NCI-H1092 (cell line): ENCODE measurements around the gene HBD.

ENCODE experiments used
- DNase-seq: peaks from one replicate; lab custom pipeline; 2025; lab: John Stamatoyannopoulos, UW

The HBD gene

DNA sequence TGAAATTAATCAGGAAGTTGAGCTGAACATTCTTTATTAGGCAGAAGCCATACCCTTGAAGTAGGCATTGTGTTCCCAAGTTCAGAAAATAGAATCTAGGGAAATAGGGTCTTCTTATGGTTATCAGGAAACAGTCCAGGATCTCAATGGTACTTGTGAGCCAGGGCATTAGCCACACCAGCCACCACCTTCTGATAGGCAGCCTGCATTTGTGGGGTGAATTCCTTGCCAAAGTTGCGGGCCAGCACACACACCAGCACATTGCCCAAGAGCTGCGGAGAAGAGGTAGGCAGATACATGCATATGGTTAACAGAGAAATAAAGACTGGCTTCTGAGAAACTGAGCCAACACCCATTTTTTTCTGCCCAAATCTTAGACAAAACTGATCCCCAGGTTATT is 1.5 kb downstream of the HBD start:
- no peak for DNase-seq

DNA sequence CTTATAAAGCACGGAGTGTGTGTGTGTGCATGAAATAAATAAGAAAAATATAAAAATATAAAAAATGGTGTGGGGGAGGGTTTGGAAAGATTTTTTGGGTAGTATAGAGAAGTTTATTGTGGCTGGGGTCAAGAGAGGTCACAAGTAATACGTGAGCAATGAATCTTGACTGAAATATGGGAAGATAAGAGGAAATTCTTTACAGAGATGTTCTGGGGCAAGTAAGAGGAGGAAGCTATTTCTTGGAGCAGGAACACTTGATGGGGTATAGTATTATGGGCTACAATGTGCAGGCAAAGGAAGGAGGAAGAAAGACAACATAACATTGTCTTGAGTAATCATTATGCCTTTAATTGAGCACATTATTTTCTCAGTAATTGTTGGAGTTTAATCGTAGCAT is 2.1 kb downstream of the HBD start:
- DNase-seq: no peak

GRCh38 chr11:5231111-5231510 is 3.2 kb downstream of the HBD start:
- no peak for DNase-seq

DNA sequence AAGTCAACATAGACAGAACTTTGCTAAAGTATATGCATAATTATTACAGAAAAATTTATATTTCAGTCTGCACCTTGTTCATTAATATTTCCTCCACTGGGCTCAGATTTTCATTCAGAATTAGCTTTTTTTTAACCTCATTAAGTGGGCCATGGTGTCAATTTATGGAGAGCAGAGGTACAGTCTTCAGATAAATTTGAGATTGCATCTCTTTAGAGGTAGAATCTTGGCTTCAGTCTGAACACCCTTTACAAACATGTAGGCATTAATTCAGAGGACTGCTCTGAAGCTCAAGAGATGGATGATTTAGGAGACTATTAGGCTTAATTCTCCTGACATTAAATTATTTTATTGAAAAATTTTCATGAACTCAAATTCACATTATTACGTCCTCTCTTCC is 4.0 kb downstream of the HBD start:
- no peak for DNase-seq

- no peak for DNase-seq
These were observed 4.5 kb downstream of the HBD start for GRCh38 chr11:5229796-5230195.

- no peak for DNase-seq
These were observed 4.9 kb downstream of the HBD start for GRCh38 chr11:5229356-5229755.

DNA sequence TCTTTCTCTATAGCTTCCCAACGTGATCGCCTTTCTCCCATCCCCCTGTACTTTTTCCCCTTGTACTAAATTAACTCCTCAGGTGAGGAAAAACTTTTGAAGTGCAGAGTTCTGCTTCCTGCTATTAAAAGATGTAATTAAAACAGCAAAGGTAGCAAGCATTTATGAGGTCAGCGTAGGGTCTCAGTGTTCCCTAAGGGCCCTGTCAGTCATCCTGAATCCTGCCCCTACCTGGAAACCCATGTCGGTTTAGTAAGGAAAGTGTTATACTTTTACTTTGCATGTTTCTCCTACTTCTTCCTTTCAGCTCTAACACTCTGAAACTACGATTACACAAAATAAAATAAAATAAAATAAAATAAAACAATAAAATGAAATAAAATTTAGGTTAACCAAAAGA is 6.2 kb downstream of the HBD start:
- no peak for DNase-seq

DNA sequence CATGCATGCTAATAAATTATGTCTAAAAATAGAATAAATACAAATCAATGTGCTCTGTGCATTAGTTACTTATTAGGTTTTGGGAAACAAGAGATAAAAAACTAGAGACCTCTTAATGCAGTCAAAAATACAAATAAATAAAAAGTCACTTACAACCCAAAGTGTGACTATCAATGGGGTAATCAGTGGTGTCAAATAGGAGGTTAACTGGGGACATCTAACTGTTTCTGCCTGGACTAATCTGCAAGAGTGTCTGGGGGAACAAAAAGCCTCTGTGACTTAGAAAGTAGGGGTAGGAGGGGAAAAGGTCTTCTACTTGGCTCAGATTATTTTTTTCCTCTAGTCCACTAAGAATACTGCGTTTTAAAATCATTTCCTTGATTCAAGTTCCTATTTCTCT is 6.6 kb downstream of the HBD start:
- DNase-seq: no peak

DNA sequence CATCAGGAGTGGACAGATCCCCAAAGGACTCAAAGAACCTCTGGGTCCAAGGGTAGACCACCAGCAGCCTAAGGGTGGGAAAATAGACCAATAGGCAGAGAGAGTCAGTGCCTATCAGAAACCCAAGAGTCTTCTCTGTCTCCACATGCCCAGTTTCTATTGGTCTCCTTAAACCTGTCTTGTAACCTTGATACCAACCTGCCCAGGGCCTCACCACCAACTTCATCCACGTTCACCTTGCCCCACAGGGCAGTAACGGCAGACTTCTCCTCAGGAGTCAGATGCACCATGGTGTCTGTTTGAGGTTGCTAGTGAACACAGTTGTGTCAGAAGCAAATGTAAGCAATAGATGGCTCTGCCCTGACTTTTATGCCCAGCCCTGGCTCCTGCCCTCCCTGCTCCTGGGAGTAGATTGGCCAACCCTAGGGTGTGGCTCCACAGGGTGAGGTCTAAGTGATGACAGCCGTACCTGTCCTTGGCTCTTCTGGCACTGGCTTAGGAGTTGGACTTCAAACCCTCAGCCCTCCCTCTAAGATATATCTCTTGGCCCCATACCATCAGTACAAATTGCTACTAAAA is 7.5 kb downstream of the HBD start, which contains the start of gene HBB:
TSS of gene HBB (minus strand) at position 340 of the 579 bp plus-strand sequence. CDS start at position 290, 50 bp downstream.
- no peak for DNase-seq

DNA sequence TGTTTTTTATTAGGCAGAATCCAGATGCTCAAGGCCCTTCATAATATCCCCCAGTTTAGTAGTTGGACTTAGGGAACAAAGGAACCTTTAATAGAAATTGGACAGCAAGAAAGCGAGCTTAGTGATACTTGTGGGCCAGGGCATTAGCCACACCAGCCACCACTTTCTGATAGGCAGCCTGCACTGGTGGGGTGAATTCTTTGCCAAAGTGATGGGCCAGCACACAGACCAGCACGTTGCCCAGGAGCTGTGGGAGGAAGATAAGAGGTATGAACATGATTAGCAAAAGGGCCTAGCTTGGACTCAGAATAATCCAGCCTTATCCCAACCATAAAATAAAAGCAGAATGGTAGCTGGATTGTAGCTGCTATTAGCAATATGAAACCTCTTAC is 8.8 kb downstream of the HBD start:
- DNase-seq: no peak

- no peak for DNase-seq
These were observed 9.5 kb downstream of the HBD start for GRCh38 chr11:5224538-5225479.

DNA sequence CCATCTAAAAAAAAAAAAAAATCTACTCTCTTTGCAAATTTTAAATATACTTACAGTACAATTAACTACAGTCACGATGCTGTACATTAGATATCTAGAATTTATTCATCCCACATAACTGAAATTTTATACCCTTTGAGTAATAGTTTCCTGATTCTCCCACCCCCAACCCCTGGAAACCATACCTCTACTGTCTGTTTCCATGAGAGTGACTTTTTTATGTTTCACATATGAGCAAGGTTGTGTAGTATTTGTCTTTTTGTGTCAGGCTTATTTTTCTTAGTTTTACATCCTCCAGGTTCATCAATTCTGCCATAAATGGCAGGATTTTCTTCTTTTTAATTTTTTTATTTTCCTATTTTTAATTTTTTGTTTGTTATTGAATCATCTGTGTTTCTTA is 10.6 kb downstream of the HBD start:
- no peak for DNase-seq

DNA sequence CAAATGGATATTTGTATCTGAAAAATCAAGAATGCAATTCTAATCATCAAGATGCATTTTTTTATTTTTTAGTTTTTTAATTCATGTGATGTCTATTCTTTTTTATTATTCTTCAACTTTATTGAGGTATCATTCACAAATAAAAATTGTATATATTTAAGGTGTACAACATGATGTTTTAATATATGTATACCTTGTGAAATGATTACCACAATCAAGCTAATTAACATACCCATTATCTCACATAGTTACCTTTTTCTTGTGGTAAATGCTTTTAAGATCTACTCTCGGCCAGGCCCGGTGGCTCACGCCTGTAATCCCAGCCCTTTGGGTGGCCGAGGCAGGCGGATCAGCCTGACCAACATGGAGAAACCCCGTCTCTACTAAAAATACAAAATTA is 11.1 kb downstream of the HBD start:
- DNase-seq: no peak

DNA sequence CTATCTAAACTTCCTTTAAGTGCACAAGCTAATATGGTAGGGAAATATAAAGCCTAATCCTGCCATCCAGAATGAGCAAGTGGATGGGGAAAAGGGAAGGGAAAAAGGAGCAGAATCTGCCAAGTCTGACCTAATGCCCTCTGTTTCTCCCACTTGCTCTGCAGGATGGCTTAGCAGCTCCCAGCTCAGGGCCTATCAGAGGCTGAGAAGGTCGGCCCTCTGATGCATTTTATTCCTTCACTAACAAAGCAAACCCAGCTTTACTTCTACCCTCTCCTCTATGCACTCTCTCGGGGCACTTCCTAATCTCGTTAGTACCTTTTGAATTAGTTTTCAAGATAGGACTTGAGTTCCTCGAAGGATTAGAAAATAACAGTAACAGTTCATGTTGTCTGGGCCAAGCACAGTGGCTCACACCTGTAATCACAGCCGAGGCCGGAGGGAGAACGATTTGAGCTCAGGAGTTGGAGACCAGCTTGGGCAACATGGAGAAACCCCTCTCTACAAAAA is 23.9 kb downstream of the HBD start:
- DNase-seq: no peak

DNA sequence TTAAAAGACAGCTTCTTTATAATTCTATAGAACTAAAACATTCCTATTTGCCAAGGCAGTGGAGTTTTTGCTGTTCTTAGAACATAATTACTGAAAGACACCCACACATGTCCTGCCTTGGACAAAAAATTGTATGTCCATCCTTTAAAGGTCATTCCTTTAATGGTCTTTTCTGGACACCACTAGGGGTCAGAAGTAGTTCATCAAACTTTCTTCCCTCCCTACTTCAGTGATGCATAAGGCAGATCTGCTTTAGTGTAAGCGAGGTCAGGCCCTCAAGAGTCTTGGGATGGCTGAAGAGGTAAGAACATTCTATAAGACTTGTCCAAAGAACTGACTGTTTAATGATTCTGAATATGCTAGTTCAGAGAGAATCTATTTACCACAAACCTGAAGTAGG is 29.5 kb downstream of the HBD start:
- DNase-seq: no peak

- no peak for DNase-seq
These were observed 30.9 kb downstream of the HBD start for GRCh38 chr11:5203366-5203765.

GRCh38 chr11:5200582-5200981 is 33.7 kb downstream of the HBD start, which contains the start of gene OR51V1:
Gene OR51V1, minus strand, starts transcription at chr11:5200682. Its CDS starts 0 bp downstream, at chr11:5200682.
- no peak for DNase-seq

- DNase-seq: no peak
These were observed 36.0 kb downstream of the HBD start for GRCh38 chr11:5198285-5198684.

- DNase-seq: no peak
These were observed 36.7 kb downstream of the HBD start for GRCh38 chr11:5197536-5197935.

GRCh38 chr11:5196731-5197130 is 37.6 kb downstream of the HBD start:
- DNase-seq: no peak

DNA sequence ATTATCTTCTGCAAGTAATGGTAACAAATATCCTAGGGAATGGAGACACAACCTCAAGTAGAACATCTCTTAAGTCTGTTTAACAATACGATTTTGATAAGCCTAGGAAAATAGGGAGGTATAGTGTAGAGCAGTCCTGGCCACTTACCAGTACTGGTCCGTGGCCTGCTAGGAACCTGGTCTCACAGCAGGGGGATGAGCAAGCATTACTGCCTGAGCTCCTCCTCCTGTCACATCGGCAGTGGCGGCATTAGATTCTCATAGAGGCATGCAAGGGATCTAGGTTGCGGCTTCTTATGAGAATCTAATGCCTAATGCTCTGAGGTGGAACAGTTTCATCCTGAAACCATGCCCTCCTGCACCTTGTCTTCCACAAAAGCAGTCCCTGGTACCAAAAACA is 38.2 kb downstream of the HBD start:
- DNase-seq: no peak

- no peak for DNase-seq
These were observed 41.5 kb downstream of the HBD start for GRCh38 chr11:5192738-5193137.

DNA sequence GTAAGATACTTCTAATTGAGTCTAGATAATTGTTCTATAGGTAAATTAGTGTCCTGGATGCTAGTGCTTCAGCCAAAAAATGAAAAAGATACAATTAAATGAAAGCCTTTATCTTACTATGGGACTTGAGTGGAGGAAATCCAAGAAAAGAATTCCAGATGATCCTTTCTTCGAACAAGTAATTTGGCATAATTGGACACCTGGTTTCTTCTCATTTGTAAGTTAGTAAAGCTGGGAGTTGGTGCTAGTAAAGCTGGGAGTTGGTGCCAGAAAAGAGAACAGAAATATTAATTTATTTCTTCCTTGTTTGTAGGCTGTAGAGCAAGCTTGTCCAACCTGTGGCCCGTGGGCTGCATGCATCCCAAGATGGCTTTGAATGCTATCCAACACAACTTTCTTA is 46.1 kb downstream of the HBD start:
- DNase-seq: no peak
